Keratinocyte (primary cell): ENCODE measurements around the gene TAMALIN. TPM values are rescaled to one million over a fixed set of nuclear protein-coding genes. Genes with fewer than 3 reads are reported as not detected.

ENCODE experiments used
- DNase-seq: peaks from one replicate; pipeline ENCODE4 v3.0.0-alpha.2; 2011; ENCODE audit warnings: low read depth, missing footprints, low spot score
- FAIRE-seq: peaks from 2 replicates; lab custom pipeline; 2011; peaks lifted over from hg19 to GRCh38; lab: Jason Lieb, UNC
- H2AFZ ChIP-seq: 2 replicates; pipeline ENCODE4 v1.6.0; 2012; ENCODE audit warnings: low read length, control low read depth, inconsistent platforms; ENCODE audit not compliant: control insufficient read depth
- H3K27ac ChIP-seq: 2 replicates; pipeline ENCODE4 v1.5.1; 2011; ENCODE audit warnings: low read length; ENCODE audit not compliant: control insufficient read depth, insufficient read depth
- H3K27me3 ChIP-seq: 3 replicates; pipeline ENCODE4 v1.6.0; 2011; ENCODE audit warnings: low read length; ENCODE audit not compliant: control insufficient read depth, insufficient read depth; ENCODE audit errors: extremely low read depth
- H3K36me3 ChIP-seq, 2 experiments: 2 replicates in 1 of 2; 3 replicates in 1 of 2; pipeline ENCODE4 v1.5.1; 2011; ENCODE audit warnings: low read length in 2 of 2, mild to moderate bottlenecking in 1 of 2; ENCODE audit not compliant: control insufficient read depth in 2 of 2, insufficient read depth in 2 of 2; ENCODE audit errors: extremely low read depth in 1 of 2
- H3K4me1 ChIP-seq: 3 replicates; pipeline ENCODE4 v1.5.1; 2011; ENCODE audit warnings: low read length; ENCODE audit not compliant: control insufficient read depth, insufficient read depth; ENCODE audit errors: extremely low read depth
- H3K4me2 ChIP-seq: 3 replicates; pipeline ENCODE4 v1.6.0; 2011; ENCODE audit warnings: low read depth, low read length; ENCODE audit not compliant: control insufficient read depth, insufficient read depth; ENCODE audit errors: extremely low read depth
- H3K4me3 ChIP-seq, 3 experiments: fragments of 200-600 bp in 1 of 3; sonication (generic) in 1 of 3; 2 replicates in 2 of 3; 3 replicates in 1 of 3; pipeline ENCODE4 v1.5.1; 2011 to 2016; ENCODE audit warnings: low read length in 3 of 3, mild to moderate bottlenecking in 3 of 3, control low read depth in 2 of 3, inconsistent platforms in 1 of 3, low read depth in 1 of 3, mixed read lengths in 1 of 3, mixed run types in 1 of 3, moderate library complexity in 1 of 3; ENCODE audit not compliant: control insufficient read depth in 2 of 3, insufficient read depth in 2 of 3; ENCODE audit errors: extremely low read depth in 1 of 3
- H3K79me2 ChIP-seq: 2 replicates; pipeline ENCODE4 v1.6.0; 2012; ENCODE audit warnings: low read length; ENCODE audit not compliant: control insufficient read depth, insufficient read depth
- H3K9ac ChIP-seq: 3 replicates; pipeline ENCODE4 v1.6.0; 2011; ENCODE audit warnings: low read length; ENCODE audit not compliant: control insufficient read depth, insufficient read depth; ENCODE audit errors: extremely low read depth
- H3K9me1 ChIP-seq: 3 replicates; pipeline ENCODE4 v1.6.0; 2011; ENCODE audit warnings: low read length; ENCODE audit not compliant: control insufficient read depth, insufficient read depth; ENCODE audit errors: extremely low read depth
- H3K9me3 ChIP-seq: 2 replicates; pipeline ENCODE4 v1.5.1; 2012; ENCODE audit warnings: low read depth, low read length; ENCODE audit not compliant: control insufficient read depth
- H4K20me1 ChIP-seq: 3 replicates; pipeline ENCODE4 v1.6.0; 2011; ENCODE audit warnings: low read length; ENCODE audit not compliant: control insufficient read depth, insufficient read depth; ENCODE audit errors: extremely low read depth
- CTCF ChIP-seq, 3 experiments: IDR thresholded peaks in 1 of 3; conservative IDR thresholded peaks in 1 of 3; optimal IDR thresholded peaks in 1 of 3; 2 replicates in 2 of 3; 3 replicates in 1 of 3; pipeline versions ENCODE3 to v1.5.1; 2011; ENCODE audit warnings: low read length in 3 of 3, mild to moderate bottlenecking in 3 of 3, moderate library complexity in 2 of 3, control low read depth in 1 of 3, inconsistent platforms in 1 of 3; ENCODE audit not compliant: insufficient read depth in 2 of 3; ENCODE audit errors: extremely low read depth in 1 of 3
- EZH2 ChIP-seq: IDR thresholded peaks from one replicate; pipeline ENCODE4 v1.6.1; 2012; ENCODE audit warnings: inconsistent platforms, mild to moderate bottlenecking, low read length, moderate library complexity
- dilution Hi-C: fragments of 300-500 bp; cut with MboI; formaldehyde crosslinking; loops from one replicate; pipeline ENCODE4 v1.7.0; 2020; ENCODE audit warnings: low sequenced_read_pairs; ENCODE audit not compliant: extremely low pct_ligation_motif_present
- polyA plus RNA-seq, 5 experiments: library from polyadenylated mRNA; depleted of rRNA in 3 of 5; stranded (reverse) in 3 of 5; stranded (forward) in 1 of 5; unstranded in 1 of 5; fragments of >200 nt; gene quantifications; 1 replicate in 1 of 5; 2 replicates in 3 of 5; 3 replicates in 1 of 5; pipeline versions ENCODE4 v1.2.1 to v1.2.3, GENCODE V29; 2011 to 2012; ENCODE audit warnings: missing spikeins in 2 of 5, low read depth in 1 of 5, low replicate concordance in 1 of 5

The TAMALIN gene
- polyA plus RNA-seq, 1 donor (not counting 4 experiments of a cell fraction or from before 2014, with no cell fraction given), result 0.54 TPM

- Histone ChIP-seq H3K79me2 (peaks cover 55% of the 10 kb centered on the region), H3K4me1 (peaks cover 16% of the 10 kb centered on the region), H4K20me1 (no peaks in the 10 kb centered on the region), H3K9me1 (no peaks in the 10 kb centered on the region), H3K27me3 (no peaks in the 10 kb centered on the region), H3K36me3 (peaks cover 0 to 3% of the 10 kb centered on the region in 2 experiments), H3K4me2 (no peak overlapping the region), H3K4me3 (no peak overlapping the region), H3K27ac (no peak overlapping the region), H3K9me3 (no peaks in the 10 kb centered on the region), H2AFZ (no peak overlapping the region), H3K9ac (no peak overlapping the region)
- dilution Hi-C loops, result no loop called here
- FAIRE-seq (no peak), DNase-seq (no peak)
- TF ChIP-seq EZH2 (no peak), CTCF (optimal IDR thresholded peaks at IDR 0.05 in 1 of 3, IDR thresholded peaks at IDR 0.05 in 1 of 3, conservative IDR thresholded peaks at IDR 0.05 in 1 of 3; ENCODE audit: extremely low read depth in 1 of 3, insufficient read depth in 2 of 3, low read length in 3 of 3) (no peak)
These were observed 43.3 kb upstream of the TAMALIN start for GRCh38 chr12:51963477-51963876.

GRCh38 chr12:51969643-51970042, 37.1 kb upstream of the TAMALIN start:
- no peak overlapping the region for H2AFZ ChIP-seq
- H3K27ac ChIP-seq, result no peak overlapping the region

More at GRCh38 chr12:51969643-51970042, 37.1 kb upstream of the TAMALIN start:
- Histone ChIP-seq H3K4me3 (no peak overlapping the region), H3K9me1 (no peaks in the 10 kb centered on the region), H3K9ac (no peak overlapping the region), H3K9me3 (no peaks in the 10 kb centered on the region), H3K4me1 (peaks cover 38% of the 10 kb centered on the region), H4K20me1 (no peaks in the 10 kb centered on the region), H3K36me3 (peaks cover 0 to 1% of the 10 kb centered on the region in 2 experiments), H3K27me3 (no peaks in the 10 kb centered on the region), H3K79me2 (peaks cover 39% of the 10 kb centered on the region), H3K4me2 (no peak overlapping the region)
- no peak for DNase-seq
- no peak for FAIRE-seq
- dilution Hi-C loops, result no loop called here
- TF ChIP-seq EZH2 (no peak), CTCF (optimal IDR thresholded peaks at IDR 0.05 in 1 of 3, IDR thresholded peaks at IDR 0.05 in 1 of 3, conservative IDR thresholded peaks at IDR 0.05 in 1 of 3; ENCODE audit: extremely low read depth in 1 of 3, insufficient read depth in 2 of 3, low read length in 3 of 3) (no peak)
